NCI-H1105 treated with DMSO at 0.1 percent for 48 hours (cell line): ENCODE results near the gene PRKG1.

Experiments used
- DNase-seq: peaks from one replicate; lab custom pipeline; 2025; lab: John Stamatoyannopoulos, UW

The PRKG1 gene

GRCh38 chr10:51599647-51600046 is 525.4 kb downstream of the PRKG1 start:
- DNase-seq, result no peak

DNA sequence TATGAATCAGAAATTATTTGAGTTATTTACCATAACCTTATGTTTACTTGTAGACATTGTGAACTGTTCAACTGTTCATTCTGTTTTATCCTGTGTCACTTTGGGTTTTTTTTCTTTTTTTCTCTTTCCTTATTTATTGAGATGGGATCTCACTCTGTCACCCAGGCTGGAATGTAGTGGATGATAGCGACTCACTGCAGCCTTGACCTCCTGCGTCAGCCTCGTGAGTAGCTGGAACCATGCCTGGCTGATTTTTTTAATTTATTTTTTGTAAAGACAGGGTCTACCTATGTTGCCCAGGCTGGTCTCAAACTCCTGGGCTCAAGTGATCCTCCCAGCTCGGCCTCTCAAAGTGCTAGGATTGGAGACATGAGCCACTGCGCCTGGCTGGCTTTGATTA is 528.0 kb downstream of the PRKG1 start:
- no peak for DNase-seq

- DNase-seq, result no peak
Observed at GRCh38 chr10:51604579-51604978, 530.3 kb downstream of the PRKG1 start.

DNA sequence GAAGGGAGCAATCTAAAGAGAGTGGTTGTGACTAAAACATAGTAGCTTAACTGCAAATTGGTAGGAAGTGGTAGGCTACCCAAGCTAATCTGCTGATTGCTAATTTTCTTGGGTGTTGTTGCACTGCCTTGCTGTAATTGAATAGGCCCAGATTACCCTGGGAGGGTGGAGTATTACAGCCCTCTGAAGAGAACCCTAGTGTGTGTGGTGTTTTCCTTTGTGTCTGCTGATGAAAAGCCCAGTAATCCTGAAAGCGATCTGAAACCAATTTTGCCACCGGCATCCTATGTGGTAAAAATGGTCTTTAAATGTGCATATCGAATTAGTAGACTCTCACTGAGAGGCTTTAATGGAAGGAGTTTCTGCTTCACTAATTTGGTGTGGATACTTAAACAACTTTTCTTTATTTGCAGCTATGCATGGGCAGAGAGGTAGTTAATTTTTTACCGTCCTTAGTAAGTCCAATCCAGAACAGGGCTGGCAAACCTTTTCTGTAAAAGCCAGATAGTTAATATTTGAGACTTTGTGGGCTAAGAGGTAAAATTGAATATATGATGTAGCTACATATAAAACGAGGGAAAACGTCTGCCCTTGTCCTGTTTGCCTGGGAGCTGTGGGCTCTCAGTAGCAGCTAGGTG is 532.7 kb downstream of the PRKG1 start:
- no peak for DNase-seq

DNA sequence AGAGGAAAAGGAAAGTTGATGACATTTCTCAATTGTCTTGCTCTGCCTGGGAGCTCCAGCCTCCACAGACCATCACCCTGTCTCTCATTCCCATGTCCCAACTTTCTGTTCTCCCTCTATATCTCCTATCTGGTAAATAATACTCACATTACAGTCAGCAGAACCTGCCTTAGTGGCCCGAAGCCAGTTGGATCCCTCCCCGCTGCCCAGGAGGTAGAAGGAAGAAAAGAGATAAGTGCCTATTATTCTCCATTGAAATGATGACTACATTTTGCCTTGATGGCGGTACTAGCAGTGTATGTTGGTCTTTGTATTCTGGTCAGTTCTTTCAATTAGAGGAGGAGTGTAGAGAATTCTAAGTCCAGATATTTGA is 533.2 kb downstream of the PRKG1 start:
- DNase-seq, result no peak

DNA sequence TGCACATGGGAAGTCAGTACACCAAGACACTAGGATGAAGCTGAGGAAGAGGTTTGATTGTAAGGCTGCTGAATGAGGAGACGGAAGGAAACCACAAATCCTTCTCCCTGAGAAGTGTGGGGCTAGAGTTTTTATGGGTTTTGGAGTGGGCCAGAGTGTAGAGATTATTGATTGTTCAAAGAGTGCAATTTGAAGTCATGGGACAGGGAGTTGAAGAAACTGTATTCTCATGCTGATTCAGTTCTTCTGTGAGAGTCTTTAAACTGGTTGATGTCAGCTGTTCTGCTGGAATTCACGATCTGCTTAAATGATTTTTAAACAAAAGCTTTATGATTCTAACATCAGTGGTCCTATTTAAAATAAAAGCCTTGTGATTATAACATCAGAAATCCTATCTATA is 533.9 kb downstream of the PRKG1 start:
- DNase-seq, result no peak

DNA sequence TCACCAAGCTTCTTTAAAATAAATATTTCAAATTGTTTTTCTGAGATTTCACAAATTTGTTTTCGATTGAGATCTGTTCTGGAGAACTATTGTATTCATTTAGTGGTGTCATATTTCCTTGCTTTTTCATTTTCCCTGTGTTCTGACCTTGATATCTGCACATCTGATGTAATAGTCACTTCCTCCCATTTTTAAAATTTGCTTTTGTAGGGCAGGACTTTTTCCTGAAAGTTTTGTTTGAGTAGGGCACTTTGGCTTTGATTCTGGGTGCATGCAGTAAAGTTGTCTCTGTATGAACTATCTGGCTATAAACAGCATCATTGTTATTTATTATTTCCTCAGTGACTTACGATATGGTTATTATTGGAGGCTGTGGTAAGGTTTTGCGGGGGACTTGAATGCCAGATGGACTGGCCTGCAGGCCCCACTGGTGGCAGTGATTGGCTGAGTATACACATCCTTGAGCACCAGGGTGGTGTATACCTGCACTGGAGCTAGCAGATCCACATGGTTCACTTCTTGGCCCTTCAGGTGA is 541.5 kb downstream of the PRKG1 start:
- DNase-seq, result no peak

DNA sequence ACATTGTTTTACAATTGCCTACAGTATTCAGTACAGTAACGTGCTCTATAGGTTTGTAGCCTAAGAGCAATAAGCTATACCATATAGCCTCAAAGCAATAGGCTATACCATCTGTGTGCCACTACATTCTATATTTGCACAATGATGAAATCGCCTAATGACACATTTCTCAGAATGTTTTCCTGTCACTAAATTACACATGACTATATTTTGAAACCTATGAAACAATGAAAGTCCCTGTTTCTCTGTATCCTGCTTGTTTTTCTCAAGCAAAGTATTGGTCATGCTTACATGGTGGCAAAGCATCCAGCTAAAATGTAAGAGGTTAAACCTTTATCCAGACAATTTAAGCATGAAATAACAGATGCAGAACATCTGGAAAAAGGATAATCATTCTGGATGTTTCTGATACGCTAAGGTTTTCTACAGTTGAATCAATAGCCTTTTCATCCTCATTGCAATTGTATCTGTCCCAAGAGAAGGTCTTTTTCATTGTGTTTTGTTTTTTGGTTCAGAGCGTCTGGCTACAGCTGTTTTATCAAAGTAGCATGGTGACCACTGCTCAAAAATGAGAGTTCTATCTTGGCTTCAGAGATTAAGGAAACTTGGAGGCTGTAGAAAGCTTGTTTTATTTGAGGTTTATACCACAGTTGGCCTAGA is 543.4 kb downstream of the PRKG1 start:
- no peak for DNase-seq

- no peak for DNase-seq
Observed at GRCh38 chr10:51619365-51619764, 545.1 kb downstream of the PRKG1 start.

DNA sequence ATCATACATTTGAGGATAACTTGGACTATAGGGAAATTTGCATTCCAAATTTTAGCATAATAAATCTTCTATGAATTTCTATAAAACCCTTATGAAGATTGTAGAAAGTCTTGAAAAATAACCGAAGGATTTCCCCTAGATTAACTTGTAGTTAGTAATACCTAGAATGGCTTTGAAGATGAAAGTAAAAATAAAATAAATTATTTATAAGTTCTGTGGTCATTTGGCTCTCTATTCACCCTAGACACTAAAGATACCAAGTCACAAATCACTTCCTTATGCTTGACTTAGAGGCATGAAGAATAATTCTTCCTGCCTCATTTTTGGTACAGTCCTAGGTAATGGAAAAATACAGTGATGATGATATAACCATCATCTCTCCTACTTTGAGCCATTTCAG is 545.8 kb downstream of the PRKG1 start:
- DNase-seq, result no peak

GRCh38 chr10:51624013-51624412 is 549.7 kb downstream of the PRKG1 start:
- no peak for DNase-seq

- no peak for DNase-seq
Observed at GRCh38 chr10:51629934-51630639, 555.8 kb downstream of the PRKG1 start.

DNA sequence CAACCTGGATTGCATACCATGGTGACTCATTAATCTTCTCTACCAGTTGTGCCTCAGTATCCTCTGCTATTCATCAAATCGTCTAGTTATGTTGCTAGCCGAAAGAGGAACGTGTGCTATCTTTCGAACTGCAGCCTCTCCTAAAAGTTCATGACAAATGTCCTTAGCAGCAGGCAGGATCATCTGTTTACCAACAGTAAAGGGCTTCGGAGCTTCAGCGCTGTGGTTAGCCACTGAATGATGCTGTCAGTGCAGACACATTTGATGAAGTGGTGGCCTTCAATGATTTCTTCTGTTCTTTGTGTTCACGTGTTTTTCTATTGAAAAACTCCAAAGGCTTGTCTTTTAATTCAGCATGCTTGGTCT is 556.3 kb downstream of the PRKG1 start:
- no peak for DNase-seq

GRCh38 chr10:51635436-51635835 is 561.1 kb downstream of the PRKG1 start:
- DNase-seq, result no peak

DNA sequence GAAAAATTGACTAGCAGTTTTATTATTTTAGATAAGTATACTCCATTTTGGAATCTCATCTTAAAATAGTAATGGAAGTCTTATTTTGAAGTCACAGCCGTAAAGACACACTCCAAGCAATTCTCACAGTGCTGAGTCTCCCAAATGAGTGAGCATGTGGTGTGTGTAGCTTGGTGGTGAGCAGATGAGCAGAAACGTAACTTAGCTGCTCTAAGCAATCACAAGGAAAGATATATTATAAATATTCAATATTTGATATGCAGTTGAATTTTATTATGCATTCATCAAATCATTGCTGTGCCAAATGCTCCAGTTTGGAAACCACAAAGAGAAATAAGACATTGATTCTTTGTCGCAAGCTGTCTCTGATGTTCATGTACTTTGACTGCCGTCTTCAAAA is 563.9 kb downstream of the PRKG1 start:
- DNase-seq, result no peak

GRCh38 chr10:51638737-51639136 is 564.5 kb downstream of the PRKG1 start:
- no peak for DNase-seq

DNA sequence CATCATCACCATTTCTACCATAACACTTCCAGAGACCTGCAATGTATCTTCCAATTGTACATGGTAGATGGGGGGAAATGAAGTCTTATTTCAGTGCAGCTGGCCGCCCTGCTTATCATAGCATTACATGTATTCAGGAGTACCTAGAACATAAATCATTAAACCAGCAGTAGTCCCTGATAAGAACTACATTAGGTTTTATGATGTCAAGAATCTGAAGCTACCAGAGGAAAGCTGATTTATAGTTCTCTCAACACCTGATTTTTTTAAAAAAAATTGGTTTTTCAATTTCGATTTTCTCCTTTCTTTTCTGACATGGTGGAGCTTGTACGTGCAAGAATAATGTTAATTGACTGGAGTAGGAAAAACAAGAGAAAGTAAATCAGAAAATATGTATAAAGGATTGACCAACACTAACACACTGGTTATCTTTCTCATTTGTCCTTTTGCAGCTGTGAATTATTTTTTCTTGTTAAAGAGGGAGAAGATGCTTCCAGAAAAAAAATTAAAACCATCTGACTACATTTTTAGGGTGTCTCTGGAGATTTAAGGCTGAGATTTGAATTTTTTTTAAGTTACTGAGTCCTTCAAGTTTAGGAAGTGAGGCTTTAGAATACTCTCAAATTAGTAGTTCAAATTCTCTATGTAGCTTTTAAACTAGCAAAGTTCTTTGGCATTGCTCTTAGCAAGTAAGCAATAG is 566.0 kb downstream of the PRKG1 start:
- DNase-seq, result no peak

DNA sequence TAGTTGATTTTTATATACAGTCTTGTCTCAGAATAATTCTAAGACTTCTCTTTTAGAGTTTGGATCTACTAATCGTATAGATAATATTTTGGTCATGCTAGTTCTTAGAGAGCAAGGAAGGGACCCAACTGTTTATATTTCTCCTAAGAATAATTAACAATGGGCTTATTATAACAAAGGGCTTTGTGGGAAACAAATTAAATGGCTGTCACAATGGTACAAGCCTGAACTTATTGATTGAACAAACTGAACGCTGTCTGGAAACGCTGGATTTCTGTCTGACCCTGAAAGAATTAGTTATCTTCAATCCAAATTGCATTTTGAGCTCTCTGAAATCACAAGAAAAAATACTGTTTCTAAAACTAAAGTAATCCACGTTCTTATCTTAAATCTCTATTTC is 568.3 kb downstream of the PRKG1 start:
- DNase-seq, result no peak

- no peak for DNase-seq
Observed at GRCh38 chr10:51643734-51644133, 569.4 kb downstream of the PRKG1 start.

- no peak for DNase-seq
Observed at GRCh38 chr10:51649064-51649463, 574.8 kb downstream of the PRKG1 start.

DNA sequence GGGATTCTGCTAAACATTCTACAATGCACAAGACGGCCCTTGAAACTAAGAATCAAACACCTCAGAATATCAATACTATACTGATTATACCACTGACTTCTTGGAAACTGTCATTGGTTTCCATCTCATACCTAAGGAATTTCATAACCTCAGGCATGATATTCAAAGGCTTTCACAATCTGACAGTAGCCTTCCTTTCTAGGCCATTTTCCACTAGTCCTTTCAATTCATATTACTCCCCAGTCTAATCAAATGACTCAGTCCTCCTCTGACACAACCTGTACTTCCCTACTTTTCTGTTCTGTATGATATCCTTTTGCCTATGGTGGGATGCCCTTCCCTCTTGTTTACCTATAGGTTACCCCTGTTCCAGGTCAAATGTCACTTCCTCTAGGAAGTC is 576.8 kb downstream of the PRKG1 start:
- DNase-seq, result no peak

- DNase-seq, result no peak
Observed at GRCh38 chr10:51653025-51653424, 578.7 kb downstream of the PRKG1 start.

- DNase-seq, result no peak
Observed at GRCh38 chr10:51654918-51655317, 580.6 kb downstream of the PRKG1 start.
